ENCODE data around the gene GALNS.

Gene GALNS

DNA sequence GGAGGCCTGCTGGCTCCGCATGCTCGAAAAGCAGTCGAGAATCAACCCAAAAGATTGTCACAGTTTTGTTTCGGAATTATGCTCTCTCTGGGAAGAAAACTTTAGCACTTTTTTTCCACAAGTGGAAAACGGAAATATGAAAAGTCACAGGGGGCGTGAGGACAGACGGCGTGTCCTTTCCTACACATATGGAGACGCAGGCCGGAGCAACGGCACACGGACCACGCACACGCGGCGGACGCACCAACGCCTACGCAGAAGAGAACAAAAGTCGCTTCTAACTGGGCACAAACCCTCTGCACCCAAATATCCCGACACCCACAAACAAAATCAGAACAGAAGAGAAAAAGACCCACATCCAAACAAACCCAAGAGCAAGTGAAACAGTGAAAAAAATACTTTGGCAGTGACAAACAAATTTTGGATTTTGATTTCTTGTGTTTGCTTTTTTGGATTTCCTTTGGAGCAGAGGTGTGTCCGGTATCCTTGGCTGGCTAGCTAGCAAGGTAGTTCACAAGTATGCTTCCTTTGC is 19.0 kb upstream of the GALNS start:
- no peak for DNase-seq (ENCODE audit: low read depth)

DNA sequence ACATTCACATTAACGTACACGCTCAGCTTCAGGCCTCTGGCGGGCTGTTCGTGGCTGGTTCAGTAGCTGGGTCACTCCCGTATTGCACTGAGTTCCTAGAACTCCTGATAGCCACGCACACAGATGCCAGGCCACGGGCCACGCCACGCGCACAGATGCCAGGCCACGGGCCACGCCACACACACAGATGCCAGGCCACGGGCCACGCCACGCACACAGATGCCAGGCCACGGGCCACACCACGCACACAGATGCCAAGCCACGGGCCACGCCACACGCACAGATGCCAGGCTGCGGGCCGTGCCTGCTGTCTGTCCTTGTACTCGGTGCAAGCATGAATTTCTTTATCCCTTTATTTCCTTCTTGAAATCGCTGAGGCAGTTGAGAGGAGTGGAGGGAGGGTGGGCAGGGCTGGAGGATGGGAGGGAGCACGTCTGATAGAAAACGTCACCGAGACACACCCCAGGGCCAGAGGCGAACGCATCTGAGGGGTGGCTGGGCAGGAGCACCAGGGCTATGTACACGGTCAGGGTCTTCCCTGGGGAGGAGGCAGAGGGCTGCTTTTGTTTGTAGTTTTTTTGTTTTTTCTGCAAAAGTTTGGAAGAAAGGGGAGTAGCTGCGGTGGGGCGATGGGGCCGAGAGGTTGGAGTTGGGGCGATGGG is 18.3 kb upstream of the GALNS start:
- DNase-seq (ENCODE audit: low read depth) = no peak

DNA sequence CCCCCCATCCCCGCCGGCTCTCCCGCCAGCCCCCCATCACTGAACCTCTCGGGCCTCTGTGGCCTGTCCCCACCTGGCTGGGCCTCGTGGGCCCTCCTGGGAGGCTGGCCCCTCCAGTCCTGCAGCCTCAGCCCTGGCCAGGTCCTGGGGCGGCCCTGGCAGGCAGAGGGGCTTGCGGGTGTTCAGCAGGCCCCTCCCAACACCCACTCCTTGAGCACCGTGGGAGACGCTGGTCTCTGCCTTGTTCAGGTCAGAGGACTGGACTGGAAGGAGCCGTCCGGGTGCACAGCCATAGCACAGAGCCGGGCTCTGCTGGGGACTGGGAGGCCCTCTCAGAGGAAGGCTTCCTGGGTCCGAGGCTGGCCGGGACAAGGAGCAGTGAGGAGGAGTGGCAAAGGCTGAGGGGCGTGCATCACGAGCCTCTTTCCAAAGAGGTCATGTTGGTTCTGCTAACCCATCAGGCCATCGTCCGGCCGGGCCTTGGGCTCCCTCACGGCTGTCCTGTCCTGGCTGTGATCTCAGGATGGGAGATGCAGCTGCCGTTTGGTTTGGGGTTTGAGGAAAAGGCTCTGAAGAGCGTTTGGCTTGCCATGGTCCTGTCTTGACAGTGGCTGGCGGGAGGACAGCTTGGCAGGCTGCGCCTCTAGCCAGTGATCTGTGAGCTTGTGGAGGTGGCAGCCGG is 16.0 kb upstream of the GALNS start:
- no peak for DNase-seq (ENCODE audit: low read depth)

DNA sequence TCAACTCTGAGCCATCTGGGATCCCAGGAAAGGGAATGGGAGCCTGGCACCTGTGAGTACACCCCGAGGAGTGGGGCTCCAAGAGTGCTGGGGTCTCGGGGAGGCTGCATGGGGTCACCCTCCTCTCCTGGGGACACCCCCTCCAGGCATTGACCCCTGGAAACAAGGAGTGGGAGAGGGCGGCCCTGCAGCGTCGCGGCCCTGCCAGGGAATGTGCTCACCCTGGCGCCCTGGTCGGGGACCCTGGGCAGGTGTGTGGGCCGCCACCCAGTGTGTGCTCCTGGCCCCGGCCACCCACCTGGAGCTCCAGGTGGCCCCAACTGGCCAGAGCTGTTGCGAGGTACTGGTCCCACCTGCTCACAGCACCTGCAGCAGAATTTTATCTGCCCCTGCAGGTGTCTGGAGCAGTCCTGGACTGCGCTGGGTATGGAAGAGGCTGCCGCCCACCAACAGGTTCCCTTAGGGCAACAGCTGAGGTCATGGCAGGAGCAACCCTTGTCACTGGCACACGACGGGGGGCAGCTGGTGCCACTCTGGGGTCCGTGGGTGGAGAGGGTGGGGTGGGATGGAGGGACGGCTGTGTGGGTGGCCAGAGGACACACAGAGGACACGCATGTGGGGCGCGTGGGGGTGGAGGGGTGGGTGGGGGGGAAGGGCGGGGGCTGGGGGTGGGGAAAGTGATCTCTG is 15.1 kb upstream of the GALNS start:
- no peak for DNase-seq (ENCODE audit: low read depth)

DNA sequence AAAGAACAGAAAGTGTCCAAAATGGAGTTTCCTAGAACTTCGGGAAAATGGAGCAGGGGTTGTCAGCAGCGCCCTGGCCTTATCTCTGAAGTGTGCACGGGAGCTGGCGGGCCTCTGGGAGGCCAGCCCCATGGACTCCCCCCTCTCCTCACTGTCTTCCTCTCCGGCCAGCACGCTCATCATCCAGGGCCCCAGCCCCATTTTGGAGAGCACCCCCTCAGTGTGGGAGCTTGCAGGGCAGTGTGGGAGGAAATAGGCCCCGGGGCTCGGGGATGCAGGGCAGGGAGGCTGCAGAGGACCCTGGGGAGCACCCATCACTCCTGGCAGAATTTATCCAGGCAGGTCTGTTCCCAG is 14.6 kb upstream of the GALNS start:
- DNase-seq (ENCODE audit: low read depth) = no peak

DNA sequence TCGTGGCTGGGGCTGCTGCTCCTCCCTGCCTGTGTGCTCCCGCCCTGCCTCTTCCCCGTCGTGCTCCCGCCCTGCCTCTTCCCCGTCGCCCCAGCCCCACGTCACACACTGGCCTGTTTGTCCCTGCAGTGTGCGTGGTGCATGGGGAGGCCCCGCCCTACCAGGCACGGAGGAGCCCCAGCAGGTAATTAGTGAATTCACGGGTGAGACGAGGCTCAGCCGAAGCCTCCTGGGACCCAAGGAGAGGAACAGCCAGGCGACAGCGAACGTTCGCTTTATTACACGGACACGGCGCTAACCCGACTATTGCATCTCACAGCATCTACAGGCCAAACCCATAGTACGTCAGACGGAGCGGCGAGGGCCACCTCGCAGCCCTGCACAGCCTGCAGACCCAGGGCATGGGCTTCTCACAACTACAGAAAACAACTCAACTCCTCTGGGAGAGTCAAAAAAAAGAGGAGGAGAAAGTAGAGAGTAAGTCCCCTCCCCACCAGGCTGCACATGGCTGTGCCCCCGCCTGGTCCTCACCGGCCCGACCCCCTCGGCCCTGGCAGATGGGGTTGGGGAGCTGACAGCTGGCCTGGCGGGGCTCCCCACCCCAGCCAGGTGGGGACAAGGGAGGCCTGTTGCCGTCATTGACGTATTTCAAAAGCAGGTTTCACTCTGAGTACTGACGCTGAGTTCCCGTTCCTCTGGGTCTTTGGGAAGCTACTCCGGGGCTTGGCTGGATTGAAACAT is 14.0 kb upstream of the GALNS start:
- DNase-seq (ENCODE audit: low read depth) = no peak

DNA sequence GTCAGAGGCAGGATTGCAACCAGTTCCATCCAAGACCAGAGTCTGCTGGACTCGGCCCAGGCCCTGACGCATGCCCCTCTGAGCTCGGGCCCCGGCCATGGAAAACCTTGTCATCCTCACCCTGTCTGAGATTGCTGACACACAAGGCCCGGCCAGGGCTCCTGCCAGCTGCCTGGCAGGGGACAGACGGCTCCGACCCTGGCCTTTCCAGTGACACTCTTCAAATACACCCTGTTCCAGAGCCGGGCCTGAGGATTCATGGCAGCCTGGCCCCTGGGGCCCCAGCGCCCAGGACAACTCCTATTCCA is 12.9 kb upstream of the GALNS start:
- no peak for DNase-seq (ENCODE audit: low read depth)

DNA sequence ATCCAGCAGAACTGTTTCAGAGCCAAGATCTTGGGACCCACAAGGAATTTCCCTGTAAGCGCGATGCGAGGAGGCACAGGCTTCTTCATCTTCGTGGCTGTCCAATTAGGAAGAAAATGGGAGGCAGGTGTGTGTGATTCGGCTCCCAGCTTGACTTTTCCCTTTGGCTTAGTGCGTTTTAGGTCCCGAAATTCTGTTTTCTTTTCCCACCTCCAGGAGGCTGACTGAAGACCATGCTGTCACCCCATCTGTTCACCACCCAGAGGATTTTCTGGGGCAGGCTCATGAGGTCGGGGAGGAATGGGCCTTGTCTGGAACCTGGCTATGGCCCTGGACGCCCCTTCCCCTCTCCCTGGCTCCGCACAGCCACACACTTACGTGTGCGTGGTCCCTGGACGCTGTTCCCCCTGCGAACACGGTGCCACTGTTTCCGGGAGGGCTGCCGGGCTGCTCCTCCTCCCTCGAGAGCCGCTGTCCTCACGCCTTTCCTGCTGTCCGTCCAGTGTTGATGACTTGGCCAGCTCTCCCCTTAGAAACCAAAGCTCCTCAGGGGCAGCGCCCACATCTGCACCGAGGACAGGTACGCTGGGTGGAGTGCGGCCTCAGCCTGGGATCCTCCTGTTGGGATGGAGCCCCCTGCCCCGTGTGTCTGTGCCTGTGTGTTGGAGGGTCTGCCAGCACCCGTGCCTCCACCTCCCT is 12.4 kb upstream of the GALNS start:
- DNase-seq (ENCODE audit: low read depth) = no peak

DNA sequence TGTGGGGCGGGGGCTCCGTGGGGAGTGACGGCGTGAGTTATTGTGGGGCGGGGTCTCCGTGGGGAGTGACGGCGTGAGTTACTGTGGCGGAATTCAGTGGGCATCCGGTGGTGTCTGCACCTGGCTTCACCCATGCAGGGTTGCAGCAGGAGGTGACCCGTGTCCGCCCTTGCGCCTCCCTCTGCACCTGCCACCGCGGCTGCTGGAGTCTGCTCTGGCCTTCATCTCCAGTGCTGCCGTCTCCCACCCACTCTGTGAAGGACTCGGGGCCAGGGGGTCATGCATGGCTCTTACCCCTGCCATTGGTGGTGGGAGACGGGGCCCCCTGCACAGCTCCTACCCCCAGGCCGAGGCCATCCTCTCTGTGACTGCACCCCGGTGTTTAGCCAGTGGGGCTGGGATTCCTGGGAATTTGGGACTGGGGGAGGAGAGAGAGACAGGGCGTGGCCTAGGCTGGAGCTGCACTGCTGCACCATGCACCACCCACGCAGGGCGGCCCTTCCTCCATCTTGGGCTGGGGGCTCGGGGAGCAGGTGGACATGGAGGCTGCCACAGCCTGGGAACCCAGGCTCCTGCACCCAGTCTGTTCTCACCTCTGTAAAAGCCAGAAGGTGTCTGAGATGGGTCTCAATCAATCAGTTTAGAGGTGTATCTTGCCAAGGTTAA is 11.0 kb upstream of the GALNS start:
- DNase-seq (ENCODE audit: low read depth) = no peak

DNA sequence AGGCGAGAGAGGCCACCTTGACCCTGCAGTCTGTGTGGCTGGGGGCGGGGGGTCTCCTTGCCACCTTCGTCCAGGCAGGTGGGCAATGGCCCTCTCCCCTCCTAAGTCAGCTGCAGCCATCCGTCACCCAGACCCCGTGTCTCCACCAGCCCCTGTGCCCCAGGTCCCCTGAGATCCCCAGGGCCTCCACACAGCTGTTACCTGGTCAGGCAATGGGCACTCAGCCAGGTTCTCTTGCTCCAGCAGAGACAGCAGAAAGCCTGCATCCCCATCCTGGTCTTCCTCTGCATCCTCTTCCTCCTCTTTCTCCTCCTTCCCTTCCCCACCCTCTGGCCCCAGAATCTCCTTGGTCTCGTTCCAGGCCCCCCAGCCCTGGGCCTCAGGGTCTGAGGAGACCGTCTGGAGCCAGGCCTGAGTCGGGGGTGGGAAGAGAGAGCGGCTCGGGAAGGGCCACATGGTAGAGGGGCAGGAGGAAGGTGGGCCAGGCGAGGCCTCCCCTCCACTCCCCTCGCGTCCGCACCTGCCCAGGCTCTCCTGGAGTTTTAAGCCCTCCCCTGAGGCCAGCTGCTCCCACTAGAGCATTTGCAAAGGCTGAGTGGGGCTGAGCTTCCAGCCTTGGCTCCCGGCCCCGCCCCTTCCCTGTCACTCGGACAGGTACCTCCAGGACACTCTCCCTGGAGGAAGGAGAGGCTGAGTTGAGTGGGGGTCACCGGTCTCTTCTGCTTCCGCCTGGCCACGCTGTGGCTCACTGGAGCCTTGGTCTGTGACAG is 9.6 kb upstream of the GALNS start, which contains the start of gene PABPN1L:
TSS of gene PABPN1L (minus strand) at position 510 of the 770 bp plus-strand sequence. CDS start at position 456, 54 bp downstream.
- no peak for DNase-seq (ENCODE audit: low read depth)

DNA sequence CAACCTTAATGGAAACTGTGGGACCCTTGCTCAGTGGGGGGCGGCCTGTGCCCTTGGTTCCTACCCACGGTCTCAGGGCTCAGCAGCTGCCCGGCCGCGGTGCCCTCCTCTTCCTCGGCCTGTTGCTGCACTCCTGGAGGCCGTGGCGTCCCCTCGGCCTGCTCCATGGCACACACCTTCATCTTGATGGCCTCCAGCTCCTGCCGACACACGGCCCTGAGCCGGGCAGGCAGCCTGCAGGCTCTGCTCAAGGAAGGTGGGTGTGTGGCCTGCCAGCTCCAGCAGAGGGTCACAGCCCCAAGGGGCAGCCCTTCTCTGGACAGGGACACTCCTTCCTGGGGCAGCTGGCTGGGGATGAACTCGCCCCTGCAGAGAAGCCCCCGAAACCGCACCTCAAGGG is 9.0 kb upstream of the GALNS start:
- DNase-seq (ENCODE audit: low read depth) = no peak

DNA sequence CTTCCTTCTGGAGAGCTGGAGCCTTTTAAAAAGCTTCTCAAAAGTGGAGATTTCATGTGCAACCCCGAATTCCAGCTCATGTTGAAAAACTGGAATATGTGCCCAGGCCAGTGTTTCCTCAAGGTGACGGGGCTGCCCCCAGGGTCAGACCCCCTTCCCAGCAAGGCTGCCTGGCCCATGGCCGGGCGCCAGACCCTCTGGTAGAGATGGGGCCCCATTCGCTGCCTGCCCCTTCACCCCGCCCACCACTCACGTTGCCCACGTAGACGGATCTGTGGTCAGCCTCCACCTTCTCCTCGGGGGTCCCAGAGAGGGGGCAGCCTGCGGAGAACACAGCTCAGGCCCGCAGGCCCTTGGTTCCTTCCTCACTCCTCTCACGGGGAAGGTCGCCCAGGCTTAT is 8.6 kb upstream of the GALNS start:
- no peak for DNase-seq (ENCODE audit: low read depth)

DNA sequence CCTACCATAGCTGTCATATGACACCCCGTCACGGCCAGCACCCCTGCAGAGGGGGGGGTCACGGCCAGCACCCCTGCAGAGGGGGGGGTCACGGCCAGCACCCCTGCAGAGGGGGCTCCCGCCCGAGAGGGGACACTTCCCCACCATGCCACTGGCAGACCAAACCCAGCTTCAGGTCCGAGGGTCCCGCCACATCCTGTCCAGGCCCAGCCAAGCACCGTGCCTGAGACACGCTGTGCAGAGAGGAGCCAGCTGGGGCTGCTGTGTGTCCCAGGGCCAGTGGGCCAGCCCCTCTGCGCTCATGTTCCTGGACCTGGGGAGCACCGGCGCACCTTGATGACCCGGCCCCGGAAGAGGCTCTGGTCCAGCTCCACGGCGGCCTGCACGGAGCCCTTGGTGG is 7.8 kb upstream of the GALNS start:
- no peak for DNase-seq (ENCODE audit: low read depth)

DNA sequence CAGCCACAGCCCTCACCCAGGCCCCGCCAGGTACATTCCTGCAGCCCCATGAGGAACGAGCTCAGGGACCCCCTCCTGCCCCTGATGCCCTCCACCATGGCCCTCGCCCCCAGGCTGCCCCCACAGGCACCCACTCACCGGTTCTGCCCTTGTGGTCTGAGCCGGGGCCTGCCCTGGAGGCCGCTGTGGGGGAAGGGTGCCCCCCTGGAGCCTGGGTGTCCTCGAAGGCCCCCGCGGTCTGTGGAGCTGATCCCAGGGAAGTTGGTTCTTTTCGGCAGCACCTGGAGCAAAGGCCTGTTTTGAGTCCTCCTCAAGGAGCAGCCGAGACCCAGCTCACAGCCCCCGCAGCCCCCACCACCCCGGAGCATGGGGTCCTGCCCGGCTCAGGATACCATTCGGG is 7.4 kb upstream of the GALNS start:
- DNase-seq (ENCODE audit: low read depth) = no peak

DNA sequence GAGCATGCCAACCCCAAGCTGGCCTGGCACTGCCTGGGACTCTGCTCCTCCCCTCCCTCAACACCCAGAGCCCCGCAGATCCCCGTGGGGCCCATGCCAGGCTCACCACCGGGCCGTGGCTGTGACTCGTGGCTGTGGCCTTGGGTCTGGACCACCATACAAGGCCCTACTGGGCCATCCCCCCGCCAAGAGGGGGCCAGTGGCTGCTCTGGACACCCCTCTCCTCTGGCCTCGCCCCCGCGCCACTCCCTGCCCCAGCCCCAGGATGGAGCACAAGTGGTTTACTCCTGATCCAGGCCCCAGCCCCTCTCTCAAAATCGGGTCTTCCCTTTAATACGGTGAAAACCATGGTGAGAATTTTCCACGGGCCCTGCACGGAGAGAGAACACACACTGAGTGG is 6.7 kb upstream of the GALNS start:
- no peak for DNase-seq (ENCODE audit: low read depth)

DNA sequence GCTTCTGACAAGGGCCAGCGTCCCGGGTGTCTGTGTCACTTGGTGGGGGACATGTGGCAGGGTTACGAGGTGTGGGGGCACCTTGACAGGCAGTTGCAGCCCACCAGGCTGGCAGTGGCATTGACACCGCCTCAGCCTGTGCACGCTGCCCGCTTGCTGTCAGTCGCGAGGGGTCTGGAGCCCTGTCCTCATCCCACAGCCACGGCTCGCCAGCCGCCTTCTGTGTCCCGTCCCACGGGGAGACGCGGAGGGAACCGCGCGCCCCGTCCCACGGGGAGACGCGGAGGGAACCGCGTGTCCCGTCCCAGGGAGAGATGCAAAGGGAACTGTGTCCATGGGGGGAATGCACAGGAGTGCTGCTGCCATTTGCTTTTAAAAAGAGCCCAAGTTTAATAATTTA is 6.2 kb upstream of the GALNS start:
- DNase-seq (ENCODE audit: low read depth) = no peak

DNA sequence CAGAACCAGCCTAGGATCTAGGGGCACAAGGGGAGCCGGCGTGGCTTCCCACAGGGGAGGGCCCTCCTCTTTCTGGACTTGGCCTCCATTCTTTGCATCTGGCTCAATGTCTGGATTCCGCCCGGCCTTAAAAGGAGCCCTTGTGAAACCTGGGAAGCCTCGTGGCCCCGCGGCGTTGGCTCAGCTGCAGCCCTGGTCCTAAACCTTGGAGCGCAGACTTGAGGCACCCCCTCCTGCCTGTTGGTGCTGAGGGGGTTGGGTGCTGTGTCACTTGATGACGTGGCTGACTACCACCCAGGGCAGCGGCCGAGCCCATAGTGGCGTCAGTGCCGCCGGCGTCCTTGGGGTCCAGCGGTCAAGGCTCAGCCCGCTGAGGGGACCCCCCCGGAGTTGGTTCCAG is 4.6 kb upstream of the GALNS start:
- DNase-seq (ENCODE audit: low read depth) = no peak

DNA sequence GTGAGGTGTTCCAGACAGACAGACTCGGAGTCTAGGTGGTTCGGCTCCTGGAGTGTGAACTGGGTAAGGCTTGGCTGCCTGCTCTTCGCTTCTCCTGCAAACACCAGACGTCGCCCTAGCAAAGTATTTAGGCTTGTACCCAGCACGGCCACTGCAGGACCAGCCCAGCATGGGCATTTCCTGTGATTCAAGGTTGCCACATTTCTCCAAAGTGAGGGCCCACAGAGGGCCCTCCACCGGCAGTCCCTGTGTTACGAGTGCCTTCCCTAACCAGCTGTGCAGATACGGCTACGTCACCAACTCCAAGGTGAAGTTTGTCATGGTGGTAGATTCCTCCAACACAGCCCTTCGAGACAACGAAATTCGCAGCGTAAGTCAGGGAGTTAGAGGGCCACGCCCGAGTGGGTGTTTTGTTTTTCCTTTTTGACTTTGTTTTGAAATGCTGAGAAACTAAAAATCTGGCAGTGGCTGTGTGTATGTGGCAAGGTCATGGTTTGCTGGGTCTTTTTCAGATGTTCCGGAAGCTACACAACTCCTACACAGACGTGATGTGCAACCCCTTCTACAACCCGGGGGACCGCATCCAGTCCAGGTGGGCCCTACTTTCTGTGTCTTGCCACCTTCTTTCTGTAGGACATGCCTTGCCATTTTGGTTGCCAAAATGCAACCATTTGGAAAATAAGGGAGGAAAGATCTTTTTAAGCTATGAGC is 2.8 kb upstream of the GALNS start:
- DNase-seq (ENCODE audit: low read depth) = no peak

DNA sequence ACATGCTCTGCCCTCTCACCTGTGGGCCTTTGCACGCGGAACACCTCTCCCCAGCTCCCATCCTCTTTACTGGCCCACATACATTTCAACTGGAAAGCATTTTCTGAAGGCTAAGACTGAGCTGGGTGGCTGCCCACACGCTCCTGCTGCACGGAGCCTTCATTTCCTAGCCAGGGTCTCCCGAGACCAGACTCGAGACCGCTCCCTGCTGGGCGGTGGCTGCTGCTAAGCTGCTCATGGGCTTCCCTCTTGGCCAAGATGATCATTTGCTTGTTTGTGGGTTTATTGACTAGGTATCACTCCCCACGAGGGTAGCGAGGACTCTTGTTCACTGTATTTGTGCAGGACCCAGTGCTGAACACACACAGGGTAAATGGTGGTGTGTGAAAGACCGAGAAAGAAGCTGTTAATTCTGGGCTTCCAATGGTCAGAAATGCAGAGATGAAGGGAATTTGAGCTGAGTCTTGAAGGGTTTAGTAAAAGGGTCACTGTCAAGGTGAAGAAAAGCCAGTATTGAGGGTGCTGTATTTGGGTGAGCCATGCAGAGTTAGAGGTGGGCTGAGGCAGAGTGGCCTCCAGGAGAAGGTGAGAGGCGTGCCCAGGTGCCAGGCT is 1.1 kb upstream of the GALNS start:
- DNase-seq (ENCODE audit: low read depth) = peak; percentile 61
